K562 (cell line): ENCODE measurements around the gene CHPF2. TPM values are rescaled to one million over a fixed set of nuclear protein-coding genes. Genes with fewer than 3 reads are reported as not detected.

ENCODE experiments used
- BCOR ChIP-seq: fragments of 450-650 bp; IDR thresholded peaks from 2 replicates; pipeline ENCODE4 v1.6.1; 2016
- BRD4 ChIP-seq: fragments of 200-600 bp; sonication (generic); IDR thresholded peaks from 2 replicates; pipeline ENCODE4 v1.6.1; 2017; ENCODE audit warnings: inconsistent platforms
- CC2D1A ChIP-seq: fragments of 450-650 bp; IDR thresholded peaks from 2 replicates; pipeline ENCODE4 v1.6.1; 2017; ENCODE audit warnings: mild to moderate bottlenecking
- EGR1 ChIP-seq: fragments of 450-650 bp; conservative IDR thresholded peaks from 2 replicates; pipeline ENCODE4 v1.6.1; 2017; ENCODE audit warnings: mild to moderate bottlenecking
- EHMT2 ChIP-seq: fragments of 450-650 bp; IDR thresholded peaks from 2 replicates; pipeline ENCODE4 v1.6.1; 2018; ENCODE audit warnings: antibody characterized with exemption
- EP300 ChIP-seq: IDR thresholded peaks from 2 replicates; pipeline ENCODE4 v1.6.1; 2012; ENCODE audit warnings: low read length, improper control_type of control experiment
- FOXK1 ChIP-seq: sonication (generic); formaldehyde crosslinking; IDR thresholded peaks from 2 replicates; pipeline ENCODE4 v1.8.0; 2022; ENCODE audit warnings: missing genetic modification reagents, mild to moderate bottlenecking, borderline replicate concordance
- GTF2F1 ChIP-seq: IDR thresholded peaks from 2 replicates; pipeline ENCODE4 v1.6.1; 2011; ENCODE audit warnings: low read depth, low read length, improper control_type of control experiment
- HNRNPH1 ChIP-seq: fragments of 200-400 bp; formaldehyde crosslinking; optimal IDR thresholded peaks from 2 replicates; pipeline ENCODE3; 2017; ENCODE audit warnings: low read depth, mild to moderate bottlenecking, low read length, moderate library complexity
- MEIS2 ChIP-seq: fragments of 450-650 bp; IDR thresholded peaks from 2 replicates; pipeline ENCODE4 v1.6.1; 2014; ENCODE audit warnings: mild to moderate bottlenecking; ENCODE audit not compliant: partially characterized antibody
- MYNN ChIP-seq, 2 experiments: sonication (generic); formaldehyde crosslinking in 1 of 2; IDR thresholded peaks; 2 replicates each; pipeline versions ENCODE4 v1.5.0 to v1.6.1; 2016 to 2020; ENCODE audit warnings: antibody characterized with exemption in 1 of 2, missing genetic modification reagents in 1 of 2
- NFIC ChIP-seq: fragments of 450-650 bp; IDR thresholded peaks from 2 replicates; pipeline ENCODE4 v1.6.1; 2017; ENCODE audit warnings: mild to moderate bottlenecking, inconsistent platforms
- NRF1 ChIP-seq, 2 experiments: fragments of 450-650 bp; IDR thresholded peaks in 1 of 2; conservative IDR thresholded peaks in 1 of 2; 2 replicates each; pipeline ENCODE4 v1.6.1; 2014; ENCODE audit warnings: mild to moderate bottlenecking in 2 of 2
- PTBP1 ChIP-seq: fragments of 200-400 bp; formaldehyde crosslinking; IDR thresholded peaks from 2 replicates; pipeline ENCODE4 v1.6.1; 2017; ENCODE audit warnings: low read depth, low read length
- RAD51 ChIP-seq: fragments of 450-650 bp; IDR thresholded peaks from 2 replicates; pipeline ENCODE4 v1.7.1; 2016; ENCODE audit warnings: low read depth, mild to moderate bottlenecking, borderline replicate concordance
- SREBF1 ChIP-seq: fragments of 150-350 bp; IDR thresholded peaks from 2 replicates; pipeline ENCODE4 v1.6.1; 2014; ENCODE audit warnings: antibody characterized with exemption, low read depth, low read length, borderline replicate concordance
- TCF3 ChIP-seq: sonication (generic); formaldehyde crosslinking; IDR thresholded peaks from 2 replicates; pipeline ENCODE4 v1.4.0; 2020; ENCODE audit warnings: mild to moderate bottlenecking, missing genetic modification reagents
- TEAD4 ChIP-seq, 2 experiments: sonication (generic) in 1 of 2; formaldehyde crosslinking in 1 of 2; IDR thresholded peaks; 2 replicates each; pipeline versions ENCODE4 v1.6.1 to v1.8.0; 2012 to 2022; ENCODE audit warnings: borderline replicate concordance in 1 of 2, inconsistent platforms in 1 of 2, low read length in 1 of 2, mild to moderate bottlenecking in 1 of 2, missing genetic modification reagents in 1 of 2
- ZKSCAN1 ChIP-seq: fragments of 150-350 bp; IDR thresholded peaks from 2 replicates; pipeline ENCODE4 v1.6.1; 2016; ENCODE audit warnings: low read depth, low read length
- ZNF77 ChIP-seq: fragments of 250-450 bp; sonication (Bioruptor Pico); IDR thresholded peaks from 2 replicates; pipeline ENCODE4 v1.5.0; 2020
- ZNF785 ChIP-seq: fragments of 250-450 bp; sonication (Bioruptor Pico); IDR thresholded peaks from 2 replicates; pipeline ENCODE4 v1.4.0; 2020; ENCODE audit warnings: mild to moderate bottlenecking
- polyA plus RNA-seq, 8 experiments: library from polyadenylated mRNA; depleted of rRNA in 4 of 8; stranded (reverse) in 5 of 8; unstranded in 3 of 8; fragments of >200 nt; fragmentation: Nextera tagmentation in 2 of 8; fragmentation: Illumina TruSeq in 1 of 8; extraction: Ambion mirVana in 2 of 8; extraction: Trizol in 1 of 8; gene quantifications; 2 replicates each; pipeline versions ENCODE4 v1.2.1 to v1.2.3, GENCODE V29; 2011 to 2014; ENCODE audit warnings: inconsistent platforms in 1 of 8, missing spikeins in 1 of 8
- total RNA-seq, 7 experiments: library from RNA; depleted of rRNA in 6 of 7; stranded (reverse); fragments of >200 nt in 6 of 7; fragmentation: Illumina TruSeq in 2 of 7; extraction: Trizol in 2 of 7; gene quantifications; 2 replicates each; pipeline versions ENCODE4 v1.2.1 to v1.2.3, GENCODE V29; 2011 to 2021; ENCODE audit warnings: low replicate concordance in 1 of 7
- TF ChIP-seq, protein P1 (sequence below): fragments of 450-650 bp; conservative IDR thresholded peaks from 2 replicates; pipeline ENCODE4 v1.6.1; 2016; ENCODE audit warnings: missing genetic modification characterization, low read depth, mild to moderate bottlenecking, control low read depth, missing compliant biosample characterization
- TF ChIP-seq, protein P2 (sequence below): fragments of 250-450 bp; sonication (Bioruptor Pico); IDR thresholded peaks from 2 replicates; pipeline ENCODE4 v1.4.0; 2020; ENCODE audit warnings: mild to moderate bottlenecking
- TF ChIP-seq, protein P3 (sequence below), 2 experiments: fragments of 250-450 bp in 1 of 2; fragments of 450-650 bp in 1 of 2; sonication (Bioruptor Pico) in 1 of 2; IDR thresholded peaks; 2 replicates each; pipeline versions ENCODE4 v1.6.1 to v1.8.0; 2016 to 2021; ENCODE audit warnings: mild to moderate bottlenecking in 2 of 2, moderate library complexity in 2 of 2, missing compliant biosample characterization in 1 of 2, missing genetic modification characterization in 1 of 2
- TF ChIP-seq, protein P4 (sequence below): fragments of 450-650 bp; IDR thresholded peaks from 2 replicates; pipeline ENCODE4 v1.6.1; 2016; ENCODE audit warnings: low read depth, mild to moderate bottlenecking, moderate library complexity

Gene CHPF2
- total and polyA plus RNA-seq, 9 of the 15 experiments (the other 6 are each of a cell fraction or from before 2014, with no cell fraction given), result 0.08 to 32.8 (median 10.5) TPM

DNA sequence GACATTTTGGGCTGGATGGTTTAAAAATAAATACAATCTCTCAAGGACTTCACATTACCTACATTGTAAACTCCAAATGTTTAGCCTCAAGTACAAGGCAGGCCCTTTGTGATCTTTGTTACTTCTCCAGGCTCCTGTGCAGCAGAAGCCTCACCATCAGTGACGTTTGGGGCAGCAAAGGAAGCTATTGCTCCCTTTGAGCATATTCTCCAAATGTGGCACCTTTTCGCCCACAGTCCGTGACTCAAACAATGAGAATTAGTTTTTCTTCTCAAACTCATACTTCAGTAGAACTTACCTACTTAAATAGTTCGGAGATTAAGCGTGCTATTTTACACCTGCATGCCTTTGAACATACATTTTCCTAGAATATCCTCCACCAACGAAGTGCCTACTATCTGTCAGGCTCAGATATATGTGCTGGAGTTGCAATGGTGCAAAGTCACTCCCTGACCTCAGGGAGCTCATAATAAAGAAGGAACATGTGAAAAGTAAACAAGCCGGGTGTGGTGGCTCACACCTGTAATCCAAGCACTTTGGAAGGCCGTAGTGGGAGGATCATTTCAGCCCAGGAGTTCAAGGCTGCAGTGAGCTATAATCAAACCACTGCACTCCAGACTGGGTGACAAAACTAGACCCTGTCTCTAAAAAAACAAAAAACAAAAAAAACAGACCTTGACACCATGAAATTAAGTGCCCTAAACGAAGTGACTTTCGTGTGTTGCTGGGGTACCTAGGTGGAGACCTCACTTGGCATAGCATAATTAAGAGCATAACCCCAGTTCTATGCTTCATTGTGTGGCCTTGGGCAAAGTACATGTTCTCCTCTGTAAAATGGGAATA, 4.0 kb upstream of the CHPF2 start (continued):
- TF ChIP-seq TCF3 (CRISPR knock-in tag), result peak; percentile 37; the same call in 1 of the 2 replicates
- no peak for TF ChIP-seq MYNN (IDR thresholded peaks at IDR 0.05)
- no peak for TF ChIP-seq MYNN (CRISPR knock-in tag; IDR thresholded peaks at IDR 0.05)
- no peak for TF ChIP-seq HNRNPH1
- TF ChIP-seq ZNF77, result no peak
- TF ChIP-seq CC2D1A, result no peak
- TF ChIP-seq, protein P1, sequence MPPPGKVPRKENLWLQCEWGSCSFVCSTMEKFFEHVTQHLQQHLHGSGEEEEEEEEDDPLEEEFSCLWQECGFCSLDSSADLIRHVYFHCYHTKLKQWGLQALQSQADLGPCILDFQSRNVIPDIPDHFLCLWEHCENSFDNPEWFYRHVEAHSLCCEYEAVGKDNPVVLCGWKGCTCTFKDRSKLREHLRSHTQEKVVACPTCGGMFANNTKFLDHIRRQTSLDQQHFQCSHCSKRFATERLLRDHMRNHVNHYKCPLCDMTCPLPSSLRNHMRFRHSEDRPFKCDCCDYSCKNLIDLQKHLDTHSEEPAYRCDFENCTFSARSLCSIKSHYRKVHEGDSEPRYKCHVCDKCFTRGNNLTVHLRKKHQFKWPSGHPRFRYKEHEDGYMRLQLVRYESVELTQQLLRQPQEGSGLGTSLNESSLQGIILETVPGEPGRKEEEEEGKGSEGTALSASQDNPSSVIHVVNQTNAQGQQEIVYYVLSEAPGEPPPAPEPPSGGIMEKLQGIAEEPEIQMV, result no peak
- peak; percentile 63 for TF ChIP-seq TEAD4 (IDR thresholded peaks at IDR 0.05; ENCODE audit: low read length)
- TF ChIP-seq TEAD4 (CRISPR knock-in tag; IDR thresholded peaks at IDR 0.05; ENCODE audit: borderline replicate concordance), result no peak
- TF ChIP-seq SREBF1, result no peak
- TF ChIP-seq BRD4, result no peak
- TF ChIP-seq ZKSCAN1, result peak; percentile 82
- TF ChIP-seq EHMT2, result no peak
- no peak for TF ChIP-seq FOXK1 (CRISPR knock-in tag)
- TF ChIP-seq NFIC, result 0 out of 2 replicates have a peak, but pooled peaks have one; percentile 10
- TF ChIP-seq, protein P2, sequence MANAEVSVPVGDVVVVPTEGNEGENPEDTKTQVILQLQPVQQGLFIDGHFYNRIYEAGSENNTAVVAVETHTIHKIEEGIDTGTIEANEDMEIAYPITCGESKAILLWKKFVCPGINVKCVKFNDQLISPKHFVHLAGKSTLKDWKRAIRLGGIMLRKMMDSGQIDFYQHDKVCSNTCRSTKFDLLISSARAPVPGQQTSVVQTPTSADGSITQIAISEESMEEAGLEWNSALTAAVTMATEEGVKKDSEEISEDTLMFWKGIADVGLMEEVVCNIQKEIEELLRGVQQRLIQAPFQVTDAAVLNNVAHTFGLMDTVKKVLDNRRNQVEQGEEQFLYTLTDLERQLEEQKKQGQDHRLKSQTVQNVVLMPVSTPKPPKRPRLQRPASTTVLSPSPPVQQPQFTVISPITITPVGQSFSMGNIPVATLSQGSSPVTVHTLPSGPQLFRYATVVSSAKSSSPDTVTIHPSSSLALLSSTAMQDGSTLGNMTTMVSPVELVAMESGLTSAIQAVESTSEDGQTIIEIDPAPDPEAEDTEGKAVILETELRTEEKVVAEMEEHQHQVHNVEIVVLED (CRISPR knock-in tag), result no peak
- no peak for TF ChIP-seq NRF1 (conservative IDR thresholded peaks at IDR 0.05 in 1 of 2, IDR thresholded peaks at IDR 0.05 in 1 of 2)
- no peak for TF ChIP-seq PTBP1
- 0 out of 2 replicates have a peak, but pooled peaks have one; percentile 14 for TF ChIP-seq BCOR
- 0 out of 2 replicates have a peak, but pooled peaks have one; percentile 7 for TF ChIP-seq RAD51
- no peak for TF ChIP-seq GTF2F1
- peak; percentile 56 for TF ChIP-seq EP300
- TF ChIP-seq, protein P3, sequence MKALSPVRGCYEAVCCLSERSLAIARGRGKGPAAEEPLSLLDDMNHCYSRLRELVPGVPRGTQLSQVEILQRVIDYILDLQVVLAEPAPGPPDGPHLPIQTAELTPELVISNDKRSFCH (CRISPR knock-in tag; IDR thresholded peaks at IDR 0.05), result no peak
- TF ChIP-seq, protein P3 (tag; IDR thresholded peaks at IDR 0.05), result no peak
- TF ChIP-seq ZNF785 (CRISPR knock-in tag), result no peak
- TF ChIP-seq, protein P4, sequence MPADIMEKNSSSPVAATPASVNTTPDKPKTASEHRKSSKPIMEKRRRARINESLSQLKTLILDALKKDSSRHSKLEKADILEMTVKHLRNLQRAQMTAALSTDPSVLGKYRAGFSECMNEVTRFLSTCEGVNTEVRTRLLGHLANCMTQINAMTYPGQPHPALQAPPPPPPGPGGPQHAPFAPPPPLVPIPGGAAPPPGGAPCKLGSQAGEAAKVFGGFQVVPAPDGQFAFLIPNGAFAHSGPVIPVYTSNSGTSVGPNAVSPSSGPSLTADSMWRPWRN, result no peak
- no peak for TF ChIP-seq EGR1
- peak; percentile 87 for TF ChIP-seq MEIS2
